Fibroblast of lung (primary cell): ENCODE data around the gene WDR55.

Source experiments
- CTCF ChIP-seq, 2 donors: IDR thresholded peaks in 1 of 2; conservative IDR thresholded peaks in 1 of 2; 1 replicate in 1 of 2; 2 replicates in 1 of 2; pipeline ENCODE4 v1.5.1; 2011 to 2012; ENCODE audit warnings: low read length in 2 of 2, control low read depth in 1 of 2, inconsistent platforms in 1 of 2, low read depth in 1 of 2, mild to moderate bottlenecking in 1 of 2
- EZH2 ChIP-seq: IDR thresholded peaks from 2 replicates; pipeline ENCODE4 v1.5.1; 2012; ENCODE audit warnings: low read length, control low read depth, mild to moderate bottlenecking; ENCODE audit errors: missing control alignments

GRCh38 chr5:140631036-140631417 is 33.7 kb upstream of the WDR55 start:
- TF ChIP-seq CTCF (conservative IDR thresholded peaks at IDR 0.05 in 1 of 2, IDR thresholded peaks at IDR 0.05 in 1 of 2; ENCODE audit: low read depth in 1 of 2, low read length in 2 of 2), result no peak
- no peak for TF ChIP-seq EZH2
